GM19099 (cell line): ENCODE data around the gene TRIM9.

Experiments
- POLR2A ChIP-seq: IDR thresholded peaks from 3 replicates; pipeline ENCODE4 v1.6.1; 2011; ENCODE audit warnings: low read depth; ENCODE audit not compliant: insufficient read length; ENCODE audit errors: extremely low read depth

Gene TRIM9

GRCh38 chr14:51096870-51097269, 2.0 kb upstream of the TRIM9 start:
- no peak for TF ChIP-seq POLR2A

GRCh38 chr14:51095854-51096823, 1.2 kb upstream of the TRIM9 start:
- no peak for TF ChIP-seq POLR2A

- TF ChIP-seq POLR2A = no peak
Measured at GRCh38 chr14:51094282-51094821, 553 bp downstream of the TRIM9 start.

- TF ChIP-seq POLR2A = no peak
Measured at GRCh38 chr14:51093371-51094281, 1.3 kb downstream of the TRIM9 start.

- no peak for TF ChIP-seq POLR2A
Measured at GRCh38 chr14:51092965-51093364, 1.9 kb downstream of the TRIM9 start.

GRCh38 chr14:51089278-51089677, 5.6 kb downstream of the TRIM9 start:
- TF ChIP-seq POLR2A = no peak

- no peak for TF ChIP-seq POLR2A
Measured at GRCh38 chr14:51087031-51087441, 7.9 kb downstream of the TRIM9 start.

GRCh38 chr14:51086044-51086443, 8.9 kb downstream of the TRIM9 start:
- TF ChIP-seq POLR2A = no peak

GRCh38 chr14:51084962-51085361, 9.9 kb downstream of the TRIM9 start:
- TF ChIP-seq POLR2A = no peak

- no peak for TF ChIP-seq POLR2A
Measured at GRCh38 chr14:51084507-51084906, 10.4 kb downstream of the TRIM9 start.

- TF ChIP-seq POLR2A = no peak
Measured at GRCh38 chr14:51082349-51082748, 12.6 kb downstream of the TRIM9 start.

GRCh38 chr14:51081712-51082111, 13.2 kb downstream of the TRIM9 start:
- TF ChIP-seq POLR2A = no peak

- TF ChIP-seq POLR2A = no peak
Measured at GRCh38 chr14:51081209-51081608, 13.7 kb downstream of the TRIM9 start.

GRCh38 chr14:51080645-51081044, 14.3 kb downstream of the TRIM9 start:
- TF ChIP-seq POLR2A = no peak

GRCh38 chr14:51079489-51079888, 15.4 kb downstream of the TRIM9 start:
- no peak for TF ChIP-seq POLR2A
